GM15510 (cell line): ENCODE data around the gene PSTPIP1.

ENCODE experiments used
- POLR2A ChIP-seq: IDR thresholded peaks from 3 replicates; pipeline ENCODE4 v1.6.1; 2011; ENCODE audit warnings: borderline replicate concordance; ENCODE audit not compliant: insufficient read length; ENCODE audit errors: extremely low read depth

The PSTPIP1 gene

GRCh38 chr15:77025941-77026411 is 31.1 kb downstream of the PSTPIP1 start:
- TF ChIP-seq POLR2A = no peak

GRCh38 chr15:77026501-77027110 is 31.7 kb downstream of the PSTPIP1 start:
- TF ChIP-seq POLR2A = no peak

GRCh38 chr15:77027111-77027696 is 32.3 kb downstream of the PSTPIP1 start:
- no peak for TF ChIP-seq POLR2A

- no peak for TF ChIP-seq POLR2A
Measured at GRCh38 chr15:77027697-77028450, 32.9 kb downstream of the PSTPIP1 start.

- no peak for TF ChIP-seq POLR2A
Measured at GRCh38 chr15:77028451-77029165, 33.7 kb downstream of the PSTPIP1 start.

- no peak for TF ChIP-seq POLR2A
Measured at GRCh38 chr15:77029166-77030047, 34.5 kb downstream of the PSTPIP1 start.

- no peak for TF ChIP-seq POLR2A
Measured at GRCh38 chr15:77030048-77030927, 35.4 kb downstream of the PSTPIP1 start.

GRCh38 chr15:77030928-77031375 is 36.0 kb downstream of the PSTPIP1 start:
- TF ChIP-seq POLR2A = no peak

- no peak for TF ChIP-seq POLR2A
Measured at GRCh38 chr15:77031376-77032050, 36.6 kb downstream of the PSTPIP1 start.

GRCh38 chr15:77032052-77032646 is 37.2 kb downstream of the PSTPIP1 start:
- no peak for TF ChIP-seq POLR2A

GRCh38 chr15:77032647-77033416 is 37.9 kb downstream of the PSTPIP1 start:
- no peak for TF ChIP-seq POLR2A

- no peak for TF ChIP-seq POLR2A
Measured at GRCh38 chr15:77033417-77033728, 38.4 kb downstream of the PSTPIP1 start.
